HG02798 (cell line): Measurements from ENCODE around the gene NFATC4.
"Not testable (repeated sequence)": the region's sequence is repeated elsewhere in the genome, so short reads cannot be mapped to it uniquely, and the experiment has no call there.

ENCODE experiments used
- ATAC-seq: cut with Tn5 transposase; IDR thresholded peaks from one replicate; pipeline ENCODE4 v1.9.1; 2021; ENCODE audit warnings: mild to moderate bottlenecking; ENCODE audit not compliant: unreplicated experiment, poor library complexity

Gene NFATC4

DNA sequence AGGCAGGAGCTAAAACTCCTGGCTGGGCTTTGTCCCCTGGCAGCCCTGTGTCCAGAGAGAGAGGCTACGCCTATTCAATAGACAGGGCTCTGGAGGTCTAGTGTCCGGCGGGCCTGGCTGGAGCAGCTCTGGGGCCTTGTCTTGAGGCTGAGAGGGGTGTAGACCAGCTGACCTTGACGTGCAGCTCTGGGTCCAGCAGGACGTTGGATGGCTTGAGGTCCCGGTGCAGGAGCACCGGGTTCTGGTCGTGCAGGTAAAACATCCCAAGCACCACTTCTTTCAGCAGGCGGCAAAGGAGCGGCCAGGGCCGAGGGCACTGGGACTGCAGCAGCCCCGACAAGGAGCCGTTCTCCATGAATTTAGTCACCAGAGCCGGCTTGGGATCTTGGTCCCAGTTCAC, 29.1 kb upstream of the NFATC4 start:
- ATAC-seq: no peak

DNA sequence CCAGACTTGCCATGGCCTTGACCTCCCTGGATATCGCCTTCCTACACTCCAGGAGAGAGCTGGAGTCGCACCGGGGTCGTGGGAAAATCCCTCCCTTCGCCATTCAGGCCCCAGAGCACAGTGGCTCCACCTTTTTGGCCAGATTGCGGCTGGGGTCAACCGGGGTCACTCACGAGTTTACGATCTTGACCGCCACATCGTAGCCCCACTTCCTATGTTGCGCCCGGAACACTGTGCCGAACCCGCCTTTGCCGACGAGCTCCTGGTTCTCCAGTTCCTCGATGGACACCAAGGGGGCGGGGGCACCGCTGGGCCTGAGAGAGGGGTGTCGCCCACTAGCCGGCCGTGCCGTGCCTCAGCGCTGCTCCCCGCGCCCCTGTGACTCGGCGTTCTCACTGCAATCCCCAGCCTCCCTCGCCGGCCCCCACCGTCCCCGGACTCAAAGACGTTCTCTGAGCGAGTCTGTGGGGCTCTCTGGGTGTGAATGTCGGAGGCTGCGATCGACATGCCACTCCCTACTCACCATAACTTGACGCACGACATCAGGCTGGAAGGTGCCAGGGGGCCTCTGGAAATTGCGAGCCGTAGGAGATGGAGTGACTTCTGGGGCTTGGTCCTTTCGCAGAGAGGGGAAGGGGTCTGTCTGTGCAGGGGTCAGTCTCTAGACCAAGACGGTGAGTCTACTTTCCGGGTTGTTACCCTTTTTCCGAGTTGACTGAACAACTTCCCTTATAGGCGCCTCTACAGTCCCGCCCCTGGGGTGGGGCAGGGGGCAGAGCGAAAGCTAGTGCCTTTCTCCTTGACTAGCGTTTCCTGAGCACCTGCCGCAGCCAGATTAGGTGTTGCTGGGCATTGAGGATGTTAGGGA, 28.5 kb upstream of the NFATC4 start, which contains the start of gene RIPK3:
TSS of gene RIPK3 (minus strand) at position 708 of the 868 bp plus-strand sequence. CDS start at position 543, 165 bp downstream.
- peak; percentile 80 for ATAC-seq

DNA sequence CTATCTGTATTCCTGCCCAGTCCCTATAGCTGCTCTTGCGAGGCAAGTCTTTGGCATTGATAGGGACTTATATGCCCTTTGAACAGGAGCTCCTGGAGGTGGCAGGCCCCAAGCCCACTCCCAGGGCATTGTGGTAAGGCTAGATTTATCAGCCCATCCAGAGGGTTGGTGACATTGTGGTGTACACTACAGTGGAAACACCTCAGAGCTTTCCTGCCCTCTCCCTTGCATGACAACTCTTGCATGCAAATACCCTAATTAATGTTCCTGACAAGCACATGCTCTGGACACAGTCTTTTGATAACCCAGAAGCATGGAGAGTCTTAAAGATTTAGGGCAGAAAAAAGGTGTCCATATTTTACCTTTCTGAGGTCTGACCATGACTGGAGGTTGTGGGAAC, 27.4 kb upstream of the NFATC4 start:
- no peak for ATAC-seq

DNA sequence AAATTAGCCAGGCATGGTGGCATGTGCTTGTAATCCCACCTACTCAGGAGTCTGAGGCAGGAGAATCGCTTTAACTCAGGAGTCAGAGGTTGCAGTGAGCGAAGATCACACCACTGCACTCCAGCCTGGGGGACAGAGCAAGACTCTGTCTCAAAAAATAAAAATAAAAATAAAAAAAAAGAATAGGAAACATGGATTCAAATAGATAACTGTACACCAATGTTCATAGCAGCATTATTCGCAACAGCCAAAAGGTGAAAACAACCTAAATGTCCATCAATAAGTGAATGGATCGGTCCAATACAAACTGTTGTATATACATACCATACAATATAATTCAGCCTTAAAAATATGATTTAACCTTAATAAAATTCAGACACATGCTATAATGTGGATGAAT, 25.1 kb upstream of the NFATC4 start:
- ATAC-seq: no peak

DNA sequence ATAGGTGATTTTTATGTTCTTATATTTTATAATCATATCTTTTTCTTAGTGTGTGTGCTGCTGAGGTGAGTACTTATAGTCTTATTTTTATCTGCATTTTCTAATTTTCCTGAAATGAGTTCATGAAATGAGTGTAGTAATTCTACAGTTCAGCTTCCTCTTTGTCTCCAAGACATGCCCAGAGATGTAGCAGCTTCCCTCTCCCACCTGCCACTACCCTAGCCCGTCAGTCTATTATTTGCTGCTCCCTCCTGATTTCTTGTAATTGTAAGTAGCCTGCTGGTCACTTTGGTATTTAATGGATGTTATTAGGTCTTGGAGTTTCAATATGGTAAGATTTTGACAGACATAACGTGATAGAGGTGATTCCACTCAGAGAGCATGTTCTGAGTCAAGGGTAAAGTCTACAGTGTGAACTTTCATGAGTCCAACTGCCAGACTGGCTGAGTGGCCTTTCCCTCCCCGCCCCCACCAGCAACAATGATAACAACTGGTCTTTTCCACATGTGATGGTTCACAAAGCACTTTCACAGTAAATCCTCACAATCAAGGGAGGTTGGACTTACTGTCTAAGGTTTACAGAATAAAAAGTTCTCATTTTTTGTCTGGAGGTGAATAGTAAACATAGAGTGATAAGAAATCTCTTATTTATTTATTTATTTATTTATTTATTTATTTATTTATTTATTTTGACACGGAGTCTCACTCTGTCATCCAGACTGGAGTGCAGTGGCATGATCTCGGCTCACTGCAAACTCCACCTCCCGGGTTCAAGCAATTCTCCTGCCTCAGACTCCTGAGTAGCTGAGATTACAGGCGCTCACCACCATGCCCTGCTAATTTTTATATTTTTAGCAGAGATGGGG, 24.0 kb upstream of the NFATC4 start:
- ATAC-seq: no peak

DNA sequence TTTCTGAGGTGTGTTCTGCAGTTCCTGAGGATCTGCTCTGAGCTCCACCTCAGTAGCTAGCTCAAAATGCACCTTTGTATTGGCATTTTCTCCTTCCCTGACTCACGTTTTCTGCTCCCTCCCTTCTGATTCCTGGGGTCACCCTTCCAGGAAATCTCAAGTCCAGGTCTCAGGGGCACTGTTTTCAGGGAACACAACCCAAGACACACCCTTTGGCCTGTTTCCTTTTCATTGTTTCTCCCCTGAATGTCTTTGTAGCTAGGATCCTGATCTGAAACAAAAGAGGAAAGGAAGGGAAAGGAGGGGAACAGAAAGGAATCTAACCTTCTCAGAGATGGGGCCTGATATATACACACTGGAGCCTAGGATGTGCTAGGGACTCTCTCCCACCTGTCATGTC, 20.9 kb upstream of the NFATC4 start:
- no peak for ATAC-seq

DNA sequence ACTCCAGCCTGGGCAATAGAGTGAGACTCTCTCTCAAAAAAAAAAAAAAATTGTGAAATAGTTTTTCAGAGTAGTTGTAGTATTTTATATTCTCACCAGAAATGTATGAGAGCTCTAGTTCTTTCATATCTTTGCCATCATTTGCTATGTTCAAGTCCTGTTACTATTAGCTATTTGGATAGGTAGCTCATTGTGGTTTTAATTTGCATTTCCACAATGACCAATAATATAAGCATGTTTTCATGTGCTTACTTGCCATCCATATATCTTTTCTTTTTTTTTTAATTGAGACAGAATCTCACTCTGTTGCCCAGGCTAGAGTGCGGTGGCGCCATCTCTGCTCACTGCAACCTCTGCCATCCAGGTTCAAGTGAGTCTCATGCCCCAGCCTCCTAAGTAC, 19.8 kb upstream of the NFATC4 start:
- no peak for ATAC-seq

DNA sequence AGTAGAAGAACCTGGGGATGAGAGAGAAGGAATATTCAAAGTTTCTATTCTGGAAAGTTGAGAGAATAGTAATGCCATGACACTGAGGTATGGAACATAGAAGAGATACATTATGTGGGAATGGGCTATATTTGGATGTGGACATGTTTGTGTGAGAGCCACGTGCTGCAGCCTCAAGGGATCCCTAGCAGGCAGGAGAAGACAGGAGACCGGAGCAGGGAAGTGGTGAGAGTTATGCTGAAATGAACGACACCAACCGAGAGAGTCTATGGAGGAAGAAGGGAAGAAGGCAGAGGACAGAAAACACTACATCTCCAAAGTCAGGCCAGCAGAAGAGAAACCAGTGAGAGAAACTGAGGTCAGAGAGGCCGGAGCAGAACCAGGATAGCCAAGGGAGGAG, 18.2 kb upstream of the NFATC4 start:
- no peak for ATAC-seq

DNA sequence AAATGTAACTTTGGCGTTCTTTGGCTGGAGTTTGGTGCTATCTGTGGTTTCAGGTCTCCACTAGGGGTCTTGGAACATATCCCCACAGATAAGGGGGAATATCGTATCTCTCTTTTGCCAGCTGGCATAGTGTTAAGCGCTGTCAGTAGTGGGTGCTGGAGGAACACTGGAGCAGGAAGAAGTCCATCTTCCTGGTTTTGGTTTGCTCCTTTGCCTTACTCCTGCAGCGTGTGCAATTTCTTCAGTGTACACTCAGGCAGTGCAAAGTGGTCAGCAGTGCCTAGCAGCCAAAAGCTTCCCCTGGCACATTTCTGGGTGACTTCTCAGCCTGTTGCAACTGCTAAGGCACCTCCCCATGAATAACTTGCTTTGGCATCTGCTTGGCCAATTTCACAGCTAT, 16.5 kb upstream of the NFATC4 start:
- ATAC-seq: no peak

DNA sequence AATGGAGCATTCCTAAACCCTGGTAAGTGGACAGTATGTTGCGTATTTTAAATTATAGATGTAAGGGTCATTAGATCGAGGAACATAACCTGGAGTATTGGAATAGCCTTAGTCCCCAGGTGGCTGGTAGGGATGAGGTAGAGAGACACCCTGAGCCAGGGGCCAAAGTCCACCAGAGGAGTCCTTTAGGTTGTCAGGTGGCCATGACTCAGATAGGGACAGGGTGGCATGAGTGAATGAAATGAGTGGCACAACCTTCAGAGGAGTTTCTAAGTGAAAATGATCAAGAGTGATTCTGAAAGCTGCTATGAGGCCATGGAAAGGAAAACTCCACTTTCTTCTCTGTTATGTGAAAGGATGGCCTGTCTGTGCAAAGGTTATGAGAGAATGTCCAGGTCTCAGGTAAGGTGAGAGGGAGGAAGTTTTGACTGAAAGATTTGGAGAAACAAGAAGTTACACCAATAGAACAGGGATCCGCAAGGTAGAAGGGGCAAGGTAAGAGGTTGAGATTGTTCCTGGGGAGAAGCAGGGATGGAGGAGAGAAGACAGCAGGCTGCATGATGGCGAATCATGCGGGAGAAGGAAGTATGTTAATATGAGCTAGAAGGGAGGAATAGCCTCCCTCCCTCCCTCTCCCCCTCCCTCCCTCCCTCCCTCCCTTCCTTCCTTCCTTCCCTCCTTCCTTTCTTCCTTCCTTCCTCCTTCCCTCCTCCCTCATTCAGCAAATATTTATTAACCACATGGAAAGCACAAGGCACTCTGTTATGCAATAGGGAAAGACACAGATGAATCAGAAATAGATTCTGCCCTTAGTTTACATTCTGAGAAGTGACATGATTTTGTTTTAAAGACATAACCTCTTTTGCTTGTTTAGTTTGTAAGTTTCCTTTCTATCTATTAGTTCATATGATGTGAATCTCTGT, 14.2 kb upstream of the NFATC4 start:
- ATAC-seq: no peak

DNA sequence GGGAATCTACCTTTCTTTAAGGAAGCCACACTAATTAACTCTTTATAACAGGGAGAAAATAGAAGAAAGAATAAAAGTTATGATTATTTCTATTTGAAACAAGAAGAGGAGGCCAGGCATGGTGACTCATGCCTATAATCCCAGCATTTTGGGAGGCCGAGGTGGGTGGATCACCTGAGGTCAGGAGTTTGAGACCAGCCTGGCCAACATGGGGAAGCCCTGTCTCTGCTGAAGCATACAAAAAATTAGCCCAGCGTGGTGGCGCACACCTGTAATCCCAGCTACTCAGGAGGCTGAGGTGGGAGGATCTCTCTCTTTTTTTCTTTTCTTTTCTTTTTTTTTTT, 13.5 kb upstream of the NFATC4 start:
- not testable (repeated sequence) for ATAC-seq

DNA sequence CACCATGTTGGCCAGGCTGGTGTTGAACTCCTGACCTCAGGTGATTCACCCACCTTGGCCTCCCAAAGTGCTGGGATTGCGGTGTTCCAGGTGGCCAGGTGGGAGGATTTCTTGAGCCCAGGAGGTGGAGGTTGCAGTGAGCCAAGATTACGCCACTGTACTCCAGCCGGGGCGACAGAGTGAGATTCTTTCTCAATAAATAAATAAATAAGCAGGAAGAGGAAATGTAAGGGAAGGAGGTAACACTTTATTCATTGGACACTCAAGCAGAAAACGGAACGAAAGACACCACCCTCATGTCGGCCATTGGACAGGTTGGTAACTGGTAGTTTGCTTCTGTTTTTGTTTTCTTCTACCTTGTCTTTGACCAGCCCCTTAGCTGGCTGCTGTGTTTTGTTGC, 13.0 kb upstream of the NFATC4 start:
- ATAC-seq: no peak

DNA sequence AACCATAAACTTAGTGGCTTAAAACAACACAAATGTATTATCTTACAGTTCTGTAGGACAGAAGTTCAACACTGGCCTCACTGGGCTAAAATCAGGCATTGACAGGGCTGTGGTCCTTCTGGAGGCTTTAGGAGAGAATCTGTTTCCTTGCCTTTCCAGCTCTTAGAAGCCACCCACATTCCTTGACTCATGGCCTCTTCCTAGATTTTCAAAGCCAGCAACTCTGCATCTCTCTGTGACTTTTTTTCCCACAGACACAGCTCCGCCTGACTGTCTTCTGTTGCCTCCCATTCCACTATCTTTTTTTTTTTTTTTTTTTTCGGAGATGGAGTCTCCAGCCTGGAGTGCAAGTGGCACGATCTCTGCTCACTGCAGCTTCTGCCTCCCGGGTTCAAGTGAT, 11.8 kb upstream of the NFATC4 start:
- ATAC-seq: no peak

DNA sequence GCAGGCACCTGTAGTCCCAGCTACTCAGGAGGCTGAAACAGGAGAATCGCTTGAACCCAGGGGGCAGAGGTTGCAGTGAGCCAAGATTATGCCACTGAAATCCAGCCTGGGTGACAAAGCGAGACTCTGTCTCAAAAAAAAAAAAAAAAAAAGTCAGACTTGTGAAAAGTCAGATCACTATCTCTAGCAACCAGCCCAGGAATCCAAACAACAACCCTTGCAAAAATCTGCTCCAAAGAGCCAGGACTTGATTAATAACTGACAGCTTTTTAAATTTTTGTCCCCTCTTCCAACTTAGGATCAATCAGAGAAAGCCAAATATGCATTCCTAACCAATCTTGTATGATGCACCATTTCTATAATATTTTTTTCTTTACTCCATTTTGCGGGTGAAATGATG, 7.7 kb upstream of the NFATC4 start:
- ATAC-seq: no peak

DNA sequence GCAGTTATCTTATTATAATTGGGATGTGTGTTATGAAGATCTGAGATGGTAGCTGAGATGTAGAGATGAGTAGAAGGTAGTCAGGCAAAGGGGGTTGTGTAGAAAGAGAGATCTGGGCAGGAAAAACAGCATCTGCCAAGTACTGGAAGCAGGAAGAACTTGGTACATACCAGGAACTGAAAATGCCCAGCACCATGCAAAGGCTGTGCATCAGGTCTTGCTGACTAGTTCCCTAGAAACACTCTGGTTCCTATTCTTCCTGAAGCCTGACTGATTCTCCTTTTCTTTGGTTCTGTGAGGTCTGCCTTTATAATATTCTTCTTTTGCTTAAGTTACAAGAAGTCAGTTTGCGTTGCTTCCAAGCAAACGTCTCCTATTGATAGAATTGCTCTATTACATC, 6.7 kb upstream of the NFATC4 start:
- no peak for ATAC-seq

DNA sequence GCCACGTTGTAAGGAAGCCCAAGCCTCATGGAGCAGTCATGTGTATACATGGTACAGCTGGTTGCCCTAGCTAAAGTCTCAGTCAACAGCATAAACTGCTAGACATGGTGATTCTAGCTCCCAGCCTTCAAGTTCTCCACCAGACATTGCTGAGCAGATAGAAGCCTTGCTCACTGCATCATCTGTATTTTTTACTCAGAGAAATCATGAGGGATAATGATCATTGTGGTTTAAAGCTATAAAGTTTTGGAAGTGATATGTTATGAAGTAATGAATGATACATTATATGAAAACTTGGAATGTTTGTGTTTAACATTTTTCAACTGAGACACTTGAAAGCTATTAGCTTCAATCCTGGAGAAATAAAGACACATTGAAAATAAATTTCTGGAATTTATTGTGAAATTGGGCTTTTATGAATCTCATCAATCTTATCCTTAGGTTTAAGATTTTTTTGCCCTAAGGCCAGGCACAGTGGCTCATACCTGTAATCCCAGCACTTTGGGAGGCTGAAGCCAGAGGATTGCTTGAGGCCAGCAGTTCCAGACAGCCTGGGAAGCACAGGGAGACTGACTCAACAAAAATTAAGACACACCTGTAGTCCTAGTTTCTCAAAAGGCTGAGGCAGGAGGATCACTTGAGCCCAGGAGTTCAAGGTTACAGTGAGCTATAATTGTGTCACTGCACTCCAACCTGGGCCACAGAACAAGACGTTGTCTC, 5.6 kb upstream of the NFATC4 start:
- no peak for ATAC-seq

DNA sequence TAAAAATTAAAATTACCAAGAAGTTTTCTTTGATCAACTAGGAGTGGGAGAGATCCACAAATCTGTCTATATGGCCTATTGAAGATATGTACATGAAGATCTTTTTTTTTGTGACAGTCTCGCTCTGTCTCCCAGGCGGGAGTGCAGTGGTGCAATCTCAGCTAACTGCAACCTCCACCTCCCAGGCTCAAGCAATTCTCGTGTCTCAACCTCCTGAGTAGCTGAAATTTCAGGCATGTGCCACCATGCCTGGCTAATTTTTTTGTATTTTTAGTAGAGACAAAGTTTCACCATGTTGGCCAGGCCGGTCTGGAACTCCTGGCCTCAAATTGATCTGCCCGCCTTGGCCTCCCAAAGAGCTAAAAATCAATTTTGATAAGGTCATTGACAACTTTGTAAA, 4.6 kb upstream of the NFATC4 start:
- ATAC-seq: no peak

DNA sequence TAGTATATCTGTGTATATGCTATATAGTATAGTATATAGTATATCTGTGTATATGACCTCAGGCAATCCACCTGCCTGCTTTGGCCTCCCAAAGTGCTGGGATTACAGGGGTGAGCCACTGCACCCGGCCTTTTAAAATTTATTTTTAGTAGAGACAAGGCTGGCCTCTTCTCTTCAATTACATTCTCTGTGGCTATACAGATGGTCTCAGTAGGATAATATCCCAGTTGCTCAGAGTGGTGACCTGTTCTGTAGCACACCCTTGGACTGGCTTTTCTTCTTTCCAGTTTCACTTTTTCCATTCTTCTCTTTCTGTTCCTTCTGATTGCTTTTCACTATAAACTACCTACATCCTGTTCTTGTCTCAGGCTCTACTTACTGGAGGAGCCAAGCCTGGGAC, 3.1 kb upstream of the NFATC4 start:
- no peak for ATAC-seq

DNA sequence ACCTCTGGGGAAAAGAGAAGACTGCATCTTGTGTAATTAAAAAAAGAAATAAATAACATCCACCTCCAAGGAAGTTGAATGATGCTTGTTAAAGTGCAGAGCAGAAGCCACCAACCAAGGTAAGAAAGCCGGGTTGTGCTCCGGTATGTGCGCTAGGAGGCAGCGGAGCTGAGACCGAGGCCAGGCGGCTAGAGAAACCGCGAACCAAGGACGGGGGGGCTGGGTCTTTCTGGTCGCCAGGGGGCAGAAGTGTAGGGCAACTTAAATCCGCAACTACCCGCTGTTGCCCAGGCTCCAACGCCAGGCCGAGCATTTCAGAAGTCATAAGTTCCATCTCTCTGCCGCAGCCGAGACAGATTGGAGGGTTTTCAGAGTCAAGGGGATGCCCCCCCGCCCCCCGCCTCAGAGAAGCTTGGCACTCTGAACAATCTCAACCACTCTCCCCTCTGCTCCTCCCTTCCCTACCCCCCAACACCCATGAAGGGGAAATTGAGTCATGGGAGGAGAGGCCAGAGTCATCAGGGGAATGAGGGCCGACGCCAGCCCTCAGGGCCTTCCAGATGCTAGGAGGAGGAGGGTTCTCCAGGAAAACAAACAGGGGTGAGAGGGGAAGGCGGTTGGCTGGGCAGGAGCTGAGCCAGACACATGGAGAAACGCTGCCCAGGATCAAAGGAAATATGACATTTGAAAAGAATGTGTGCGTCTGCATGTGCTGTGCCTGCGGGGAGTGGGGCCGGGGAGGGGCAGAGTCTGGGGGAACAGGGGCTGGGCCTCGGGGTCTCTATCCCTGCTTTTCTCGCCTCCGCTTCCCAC, 2.2 kb upstream of the NFATC4 start:
- ATAC-seq: peak; percentile 42
